HL-60 (cell line): ENCODE results near the gene EMX2.

Experiments used
- POLR2AphosphoS5 ChIP-seq: IDR thresholded peaks from 2 replicates; pipeline ENCODE4 v1.6.1; 2012; ENCODE audit warnings: low read depth
- TF ChIP-seq, protein P1 (sequence below): IDR thresholded peaks from 2 replicates; pipeline ENCODE4 v1.6.1; 2012; ENCODE audit warnings: low read depth; ENCODE audit not compliant: insufficient replicate concordance
- TF ChIP-seq, protein P2 (sequence below): IDR thresholded peaks from one replicate; pipeline ENCODE4 v1.5.1; 2011; ENCODE audit warnings: low read length, control low read depth, inconsistent platforms; ENCODE audit not compliant: insufficient read depth

- TF ChIP-seq, protein P1, sequence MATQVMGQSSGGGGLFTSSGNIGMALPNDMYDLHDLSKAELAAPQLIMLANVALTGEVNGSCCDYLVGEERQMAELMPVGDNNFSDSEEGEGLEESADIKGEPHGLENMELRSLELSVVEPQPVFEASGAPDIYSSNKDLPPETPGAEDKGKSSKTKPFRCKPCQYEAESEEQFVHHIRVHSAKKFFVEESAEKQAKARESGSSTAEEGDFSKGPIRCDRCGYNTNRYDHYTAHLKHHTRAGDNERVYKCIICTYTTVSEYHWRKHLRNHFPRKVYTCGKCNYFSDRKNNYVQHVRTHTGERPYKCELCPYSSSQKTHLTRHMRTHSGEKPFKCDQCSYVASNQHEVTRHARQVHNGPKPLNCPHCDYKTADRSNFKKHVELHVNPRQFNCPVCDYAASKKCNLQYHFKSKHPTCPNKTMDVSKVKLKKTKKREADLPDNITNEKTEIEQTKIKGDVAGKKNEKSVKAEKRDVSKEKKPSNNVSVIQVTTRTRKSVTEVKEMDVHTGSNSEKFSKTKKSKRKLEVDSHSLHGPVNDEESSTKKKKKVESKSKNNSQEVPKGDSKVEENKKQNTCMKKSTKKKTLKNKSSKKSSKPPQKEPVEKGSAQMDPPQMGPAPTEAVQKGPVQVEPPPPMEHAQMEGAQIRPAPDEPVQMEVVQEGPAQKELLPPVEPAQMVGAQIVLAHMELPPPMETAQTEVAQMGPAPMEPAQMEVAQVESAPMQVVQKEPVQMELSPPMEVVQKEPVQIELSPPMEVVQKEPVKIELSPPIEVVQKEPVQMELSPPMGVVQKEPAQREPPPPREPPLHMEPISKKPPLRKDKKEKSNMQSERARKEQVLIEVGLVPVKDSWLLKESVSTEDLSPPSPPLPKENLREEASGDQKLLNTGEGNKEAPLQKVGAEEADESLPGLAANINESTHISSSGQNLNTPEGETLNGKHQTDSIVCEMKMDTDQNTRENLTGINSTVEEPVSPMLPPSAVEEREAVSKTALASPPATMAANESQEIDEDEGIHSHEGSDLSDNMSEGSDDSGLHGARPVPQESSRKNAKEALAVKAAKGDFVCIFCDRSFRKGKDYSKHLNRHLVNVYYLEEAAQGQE = no peak
- TF ChIP-seq POLR2AphosphoS5 = no peak
- TF ChIP-seq, protein P2, sequence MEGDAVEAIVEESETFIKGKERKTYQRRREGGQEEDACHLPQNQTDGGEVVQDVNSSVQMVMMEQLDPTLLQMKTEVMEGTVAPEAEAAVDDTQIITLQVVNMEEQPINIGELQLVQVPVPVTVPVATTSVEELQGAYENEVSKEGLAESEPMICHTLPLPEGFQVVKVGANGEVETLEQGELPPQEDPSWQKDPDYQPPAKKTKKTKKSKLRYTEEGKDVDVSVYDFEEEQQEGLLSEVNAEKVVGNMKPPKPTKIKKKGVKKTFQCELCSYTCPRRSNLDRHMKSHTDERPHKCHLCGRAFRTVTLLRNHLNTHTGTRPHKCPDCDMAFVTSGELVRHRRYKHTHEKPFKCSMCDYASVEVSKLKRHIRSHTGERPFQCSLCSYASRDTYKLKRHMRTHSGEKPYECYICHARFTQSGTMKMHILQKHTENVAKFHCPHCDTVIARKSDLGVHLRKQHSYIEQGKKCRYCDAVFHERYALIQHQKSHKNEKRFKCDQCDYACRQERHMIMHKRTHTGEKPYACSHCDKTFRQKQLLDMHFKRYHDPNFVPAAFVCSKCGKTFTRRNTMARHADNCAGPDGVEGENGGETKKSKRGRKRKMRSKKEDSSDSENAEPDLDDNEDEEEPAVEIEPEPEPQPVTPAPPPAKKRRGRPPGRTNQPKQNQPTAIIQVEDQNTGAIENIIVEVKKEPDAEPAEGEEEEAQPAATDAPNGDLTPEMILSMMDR = no peak
Measured at GRCh38 chr10:117544004-117544701, 1.6 kb downstream of the EMX2 start.
